HepG2 (cell line): ENCODE results near the gene AUTS2. TPM values are rescaled to one million over a fixed set of nuclear protein-coding genes. Genes with fewer than 3 reads are reported as not detected.

ENCODE experiments used
- ATAC-seq: fragments of 200-7000 bp; cut with Tn5 transposase; 3 replicates; pipeline ENCODE4 v1.9.1; 2020; ENCODE audit warnings: mild to moderate bottlenecking, moderate library complexity
- BruUV-seq: library from RNA; stranded (reverse); fragments of 400-500 nt; replicated peaks from 2 replicates; lab custom pipeline; 2021; lab: Mats Ljungman, UMichigan
- CTCF ChIA-PET: fragments of 300-600 bp; formaldehyde crosslinking; extraction: SDS; loops from one replicate; lab custom pipeline; 2021; ENCODE audit warnings: low total read pairs, inconsistent platforms, low intra/inter-chr PET ratio; lab: Yijun Ruan, JAX
- POLR2A ChIA-PET: fragments of 350-600 bp; sonication (Branson Sonifier 250); formaldehyde crosslinking; loops from one replicate; lab custom pipeline; 2020; ENCODE audit warnings: antibody characterized with exemption, inconsistent platforms; lab: Yijun Ruan, JAX
- DNase-seq: peaks from one replicate; pipeline ENCODE4 v3.0.0-alpha.2; 2015; ENCODE audit warnings: low spot score
- FAIRE-seq: peaks from 3 replicates; lab custom pipeline; 2011; peaks lifted over from hg19 to GRCh38; lab: Jason Lieb, UNC
- H2AFZ ChIP-seq: one replicate; pipeline ENCODE4 v1.6.1; 2011; ENCODE audit warnings: low read length, inconsistent platforms
- H3K27ac ChIP-seq: fragments of 300-600 bp; 3 replicates; pipeline ENCODE4 v1.8.0; 2011; ENCODE audit warnings: mixed run types, mild to moderate bottlenecking, mixed read lengths, low read length, inconsistent platforms; ENCODE audit not compliant: insufficient read depth; ENCODE audit errors: extremely low read length
- H3K27me3 ChIP-seq, 2 experiments: fragments of 200-600 bp in 1 of 2; 2 replicates in 1 of 2; 3 replicates in 1 of 2; pipeline versions ENCODE4 v1.6.0 to v1.8.0; 2011; ENCODE audit warnings: low read length in 2 of 2, mild to moderate bottlenecking in 2 of 2, moderate library complexity in 2 of 2, inconsistent platforms in 1 of 2; ENCODE audit not compliant: insufficient read depth in 2 of 2, control insufficient read depth in 1 of 2
- H3K36me3 ChIP-seq, 2 experiments: fragments of 200-600 bp in 1 of 2; replicated peaks in 1 of 2; 2 replicates in 1 of 2; 3 replicates in 1 of 2; pipeline versions ENCODE4 v1.5.1 to v1.8.0; 2011; ENCODE audit warnings: low read length in 2 of 2, inconsistent platforms in 1 of 2; ENCODE audit not compliant: insufficient read depth in 2 of 2, control insufficient read depth in 1 of 2
- H3K4me1 ChIP-seq: 2 replicates; pipeline ENCODE4 v1.5.1; 2012; ENCODE audit warnings: low read length, inconsistent platforms; ENCODE audit not compliant: insufficient read depth
- H3K4me2 ChIP-seq: 2 replicates; pipeline ENCODE4 v1.6.0; 2011; ENCODE audit warnings: low read depth, low read length, inconsistent platforms
- H3K4me3 ChIP-seq, 3 experiments: fragments of 200-600 bp in 1 of 3; sonication (generic), shearing (Covaris generic) in 1 of 3; replicated peaks in 1 of 3; 2 replicates each; pipeline ENCODE4 v1.5.1; 2011 to 2016; ENCODE audit warnings: low read length in 3 of 3, inconsistent platforms in 2 of 3, low read depth in 2 of 3, mild to moderate bottlenecking in 2 of 3, control low read depth in 1 of 3, mixed read lengths in 1 of 3; ENCODE audit not compliant: insufficient read depth in 1 of 3
- H3K79me2 ChIP-seq: one replicate; pipeline ENCODE4 v1.6.1; 2011; ENCODE audit warnings: low read length, inconsistent platforms; ENCODE audit not compliant: insufficient read depth
- H3K9ac ChIP-seq: 2 replicates; pipeline ENCODE4 v1.6.0; 2011; ENCODE audit warnings: mild to moderate bottlenecking, low read depth, low read length, inconsistent platforms; ENCODE audit not compliant: insufficient read depth
- H3K9me3 ChIP-seq: 2 replicates; pipeline ENCODE4 v1.5.1; 2012; ENCODE audit warnings: mild to moderate bottlenecking, low read length
- H4K20me1 ChIP-seq: 2 replicates; pipeline ENCODE4 v1.6.0; 2011; ENCODE audit warnings: inconsistent platforms, mild to moderate bottlenecking, low read length, moderate library complexity; ENCODE audit not compliant: insufficient read depth
- E2F1 ChIP-seq: sonication (generic); formaldehyde crosslinking; IDR thresholded peaks from 2 replicates; pipeline ENCODE4 v1.5.0; 2020; ENCODE audit warnings: missing genetic modification reagents
- KLF16 ChIP-seq, 2 experiments: sonication (generic) in 1 of 2; formaldehyde crosslinking in 1 of 2; IDR thresholded peaks; 2 replicates each; pipeline versions ENCODE4 v1.6.1 to v1.8.0; 2016 to 2023; ENCODE audit warnings: missing genetic modification reagents in 2 of 2, missing compliant biosample characterization in 1 of 2
- NFE2L2 ChIP-seq: fragments of 150-350 bp; IDR thresholded peaks from 2 replicates; pipeline ENCODE4 v1.6.1; 2014; ENCODE audit warnings: low read length
- PRMT3 ChIP-seq: sonication (generic); formaldehyde crosslinking; IDR thresholded peaks from 2 replicates; pipeline ENCODE4 v1.8.1; 2022; ENCODE audit warnings: low read depth, mild to moderate bottlenecking, moderate library complexity, missing genetic modification reagents, borderline replicate concordance
- SIN3A ChIP-seq: IDR thresholded peaks from 2 replicates; pipeline ENCODE4 v1.6.1; 2011; ENCODE audit warnings: low read depth, mild to moderate bottlenecking, control low read depth, low read length, borderline replicate concordance
- SKIL ChIP-seq: sonication (generic); formaldehyde crosslinking; IDR thresholded peaks from 2 replicates; pipeline ENCODE4 v1.8.0; 2022; ENCODE audit warnings: missing genetic modification reagents, mild to moderate bottlenecking, moderate library complexity, borderline replicate concordance
- SNAI1 ChIP-seq: sonication (generic); formaldehyde crosslinking; IDR thresholded peaks from 2 replicates; pipeline ENCODE4 v1.5.0; 2020; ENCODE audit warnings: mild to moderate bottlenecking, missing genetic modification reagents, borderline replicate concordance
- WGBS: methylation state at CpG from one replicate; pipeline ENCODE4 v1.1.6; 2017; ENCODE audit warnings: low lambda C conversion rate; 5-methylcytosine and 5-hydroxymethylcytosine counted together
- in situ Hi-C: cut with HindIII; loops from 2 replicates; pipeline ENCODE4 v1.10.0; 2017; ENCODE audit warnings: low pct_unique_long_range_greater_than_20kb; ENCODE audit not compliant: extremely low pct_ligation_motif_present
- intact Hi-C: fragments of 100-400 bp; cut with micrococcal nuclease; formaldehyde crosslinking; loops from one replicate; pipeline ENCODE4 v1.10.0; 2022; ENCODE audit not compliant: unreplicated experiment
- polyA plus RNA-seq, 8 experiments: library from polyadenylated mRNA; depleted of rRNA in 3 of 8; stranded (reverse) in 7 of 8; unstranded in 1 of 8; fragments of >200 nt; fragmentation: Illumina TruSeq in 4 of 8; extraction: Trizol in 4 of 8; gene quantifications; 2 replicates each; pipeline versions ENCODE4 v1.2.1 to v1.2.3, GENCODE V29; 2011 to 2016; ENCODE audit warnings: low read depth in 4 of 8, missing spikeins in 1 of 8, mixed read lengths in 1 of 8; ENCODE audit not compliant: insufficient read depth in 1 of 8
- total RNA-seq, 5 experiments: library from RNA; depleted of rRNA; stranded (reverse); fragments of >200 nt; fragmentation: Illumina TruSeq; extraction: Trizol; gene quantifications; 2 replicates each; pipeline ENCODE4 v1.2.3, GENCODE V29; 2016; ENCODE audit warnings: low read depth in 1 of 5

Gene AUTS2
- total and polyA plus RNA-seq, 2 of the 13 experiments (the other 11 are each of a cell fraction or from before 2014, with no cell fraction given), result 0.38 TPM; not detected in 1

GRCh38 chr7:70377957-70378356 lies 779.7 kb downstream of the AUTS2 start (continued):
- TF ChIP-seq SKIL (no peak), NFE2L2 (no peak), SIN3A (no peak)

- intact Hi-C loops (no loop called here), in situ Hi-C loops (no loop called here)
- Histone ChIP-seq H4K20me1 (no peaks in the 10 kb centered on the region), H2AFZ (no peak overlapping the region), H3K4me3 (no peak overlapping the region), H3K79me2 (no peaks in the 10 kb centered on the region), H3K9me3 (no peaks in the 10 kb centered on the region), H3K27ac (no peak overlapping the region), H3K4me1 (no peaks in the 10 kb centered on the region), H3K9ac (no peak overlapping the region), H3K4me2 (no peak overlapping the region), H3K27me3 (no peaks in the 10 kb centered on the region), H3K36me3 (no peaks in the 10 kb centered on the region)
- CTCF ChIA-PET, result no interaction called here
- TF ChIP-seq SNAI1 (CRISPR knock-in tag) (no peak), PRMT3 (CRISPR knock-in tag) (no peak), KLF16 (CRISPR knock-in tag; IDR thresholded peaks at IDR 0.05) (no peak), E2F1 (CRISPR knock-in tag) (no peak)
- no peak for FAIRE-seq
- ATAC-seq, result no peak
- no TSS peak for BruUV-seq
- POLR2A ChIA-PET, result no interaction called here
- DNase-seq, result no peak
- WGBS, result 21% methylated on average over 9 of the region's 9 CpGs
These were observed 780.9 kb downstream of the AUTS2 start for GRCh38 chr7:70379210-70379609.
